ENCODE data around the gene OLFML2A. TPM values are rescaled to one million over a fixed set of nuclear protein-coding genes. Genes with fewer than 3 reads are reported as not detected.

The OLFML2A gene
- total RNA-seq, 1 experiment from 2014 or later, result not detected

GRCh38 chr9:124755061-124755460 lies 21.9 kb upstream of the OLFML2A start:
- no peaks in the 10 kb centered on the region for H3K27me3 ChIP-seq (ENCODE audit: low read length)

DNA sequence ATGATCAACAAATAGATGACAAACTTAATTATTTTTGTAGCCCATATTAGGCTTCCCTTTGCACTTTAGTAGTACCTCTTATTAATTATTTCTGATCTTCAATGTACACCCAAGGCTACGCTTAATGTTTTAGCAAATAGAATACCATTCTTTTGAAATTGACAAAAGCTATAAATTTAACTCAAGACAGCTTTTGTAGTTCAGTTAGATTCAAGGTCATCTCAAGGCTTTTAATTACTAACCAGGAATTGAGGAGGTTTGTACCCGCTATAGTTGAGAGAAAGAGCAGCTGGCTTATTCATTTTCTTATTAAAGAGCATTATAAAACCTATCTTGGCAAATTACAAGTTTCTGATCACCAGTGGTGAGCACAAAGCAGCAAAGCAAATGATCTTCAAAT lies 20.9 kb upstream of the OLFML2A start:
- no peaks in the 10 kb centered on the region for H3K36me3 ChIP-seq (ENCODE audit: insufficient read depth, low read length)
- H3K9me3 ChIP-seq (ENCODE audit: low read length), result no peaks in the 10 kb centered on the region
- H3K4me2 ChIP-seq (ENCODE audit: low read depth, low read length, poor library complexity, severe bottlenecking), result no peak overlapping the region
- no peak overlapping the region for H3K4me3 ChIP-seq (ENCODE audit: low read length)
- no peaks in the 10 kb centered on the region for H3K9me2 ChIP-seq (replicated peaks; ENCODE audit: insufficient read depth, low read length)
- no peak overlapping the region for H2AFZ ChIP-seq (ENCODE audit: low read length)
- no peaks in the 10 kb centered on the region for H3K27me3 ChIP-seq (ENCODE audit: low read length)
- H3K27ac ChIP-seq (ENCODE audit: low read length), result no peak overlapping the region
- DNase-seq, result no peak
- no peak overlapping the region for H3K9ac ChIP-seq (ENCODE audit: low read length)
- peaks cover 3% of the 10 kb centered on the region; the same call in 1 of the 2 replicates for H3K4me1 ChIP-seq (ENCODE audit: low read length)
- no peaks in the 10 kb centered on the region for H3K79me2 ChIP-seq (ENCODE audit: low read length)
- peaks cover 26% of the 10 kb centered on the region for H4K20me1 ChIP-seq (ENCODE audit: insufficient read depth, low read depth, low read length)

More at GRCh38 chr9:124755061-124755460, 21.9 kb upstream of the OLFML2A start:
- H2AFZ ChIP-seq (ENCODE audit: low read length), result no peak overlapping the region
- no peak overlapping the region for H3K4me3 ChIP-seq (ENCODE audit: low read length)
- H3K27ac ChIP-seq (ENCODE audit: low read length), result no peak overlapping the region
- no peaks in the 10 kb centered on the region for H3K36me3 ChIP-seq (ENCODE audit: insufficient read depth, low read length)
- no peak overlapping the region for H3K4me2 ChIP-seq (ENCODE audit: low read depth, low read length, poor library complexity, severe bottlenecking)
- H3K9me3 ChIP-seq (ENCODE audit: low read length), result no peaks in the 10 kb centered on the region
- H3K79me2 ChIP-seq (ENCODE audit: low read length), result no peaks in the 10 kb centered on the region
- peaks cover 23% of the 10 kb centered on the region for H4K20me1 ChIP-seq (ENCODE audit: insufficient read depth, low read depth, low read length)
- DNase-seq, result no peak
- H3K4me1 ChIP-seq (ENCODE audit: low read length), result peaks cover 3% of the 10 kb centered on the region; the same call in 1 of the 2 replicates
- H3K9me2 ChIP-seq (replicated peaks; ENCODE audit: insufficient read depth, low read length), result no peaks in the 10 kb centered on the region
- H3K9ac ChIP-seq (ENCODE audit: low read length), result no peak overlapping the region

DNA sequence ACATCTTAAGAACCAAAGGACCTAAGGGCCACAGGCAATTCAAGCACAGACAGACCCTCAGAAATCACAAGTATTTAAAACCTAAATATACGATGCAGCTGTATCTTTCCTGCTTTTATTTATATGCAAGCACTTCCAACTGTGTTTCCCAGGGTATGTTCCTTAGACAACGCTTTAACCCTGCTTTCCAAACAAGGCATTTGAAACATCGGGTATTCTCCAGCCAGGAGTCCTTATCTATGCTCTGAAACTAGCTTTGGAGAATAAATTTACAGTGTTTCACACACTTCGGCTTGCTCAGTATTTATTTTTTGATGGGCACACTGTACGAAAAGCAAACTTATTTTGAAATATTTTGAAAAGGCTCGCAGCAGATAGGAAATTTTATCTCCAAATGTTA lies 19.3 kb upstream of the OLFML2A start:
- Histone ChIP-seq H3K36me3 (ENCODE audit: insufficient read depth, low read length) (no peaks in the 10 kb centered on the region), H3K27ac (ENCODE audit: low read length) (no peak overlapping the region), H3K9me3 (ENCODE audit: low read length) (no peaks in the 10 kb centered on the region), H4K20me1 (ENCODE audit: insufficient read depth, low read depth, low read length) (peaks cover 31% of the 10 kb centered on the region), H3K4me2 (ENCODE audit: low read depth, low read length, poor library complexity, severe bottlenecking) (no peak overlapping the region), H3K27me3 (ENCODE audit: low read length) (no peaks in the 10 kb centered on the region), H3K79me2 (ENCODE audit: low read length) (no peaks in the 10 kb centered on the region), H3K4me1 (ENCODE audit: low read length) (peaks cover 3% of the 10 kb centered on the region; the same call in 1 of the 2 replicates), H3K4me3 (ENCODE audit: low read length) (no peak overlapping the region), H3K9ac (ENCODE audit: low read length) (no peak overlapping the region), H2AFZ (ENCODE audit: low read length) (no peak overlapping the region), H3K9me2 (replicated peaks; ENCODE audit: insufficient read depth, low read length) (no peaks in the 10 kb centered on the region)
- no peak for DNase-seq

GRCh38 chr9:124758061-124758460 lies 18.9 kb upstream of the OLFML2A start:
- Histone ChIP-seq H3K9me2 (replicated peaks; ENCODE audit: insufficient read depth, low read length) (no peaks in the 10 kb centered on the region), H3K27ac (ENCODE audit: low read length) (no peak overlapping the region), H3K9ac (ENCODE audit: low read length) (no peak overlapping the region), H3K79me2 (ENCODE audit: low read length) (no peaks in the 10 kb centered on the region), H2AFZ (ENCODE audit: low read length) (no peak overlapping the region), H3K4me2 (ENCODE audit: low read depth, low read length, poor library complexity, severe bottlenecking) (no peak overlapping the region), H3K27me3 (ENCODE audit: low read length) (no peaks in the 10 kb centered on the region), H3K9me3 (ENCODE audit: low read length) (no peaks in the 10 kb centered on the region), H3K4me1 (ENCODE audit: low read length) (peaks cover 3% of the 10 kb centered on the region; the same call in 1 of the 2 replicates), H4K20me1 (ENCODE audit: insufficient read depth, low read depth, low read length) (peaks cover 35% of the 10 kb centered on the region), H3K4me3 (ENCODE audit: low read length) (no peak overlapping the region), H3K36me3 (ENCODE audit: insufficient read depth, low read length) (no peaks in the 10 kb centered on the region)
- DNase-seq, result no peak

GRCh38 chr9:124758691-124759090 lies 18.2 kb upstream of the OLFML2A start:
- Histone ChIP-seq H3K9me3 (ENCODE audit: low read length) (no peaks in the 10 kb centered on the region), H3K9ac (ENCODE audit: low read length) (no peak overlapping the region), H3K9me2 (replicated peaks; ENCODE audit: insufficient read depth, low read length) (no peaks in the 10 kb centered on the region), H4K20me1 (ENCODE audit: insufficient read depth, low read depth, low read length) (peaks cover 36% of the 10 kb centered on the region), H3K36me3 (ENCODE audit: insufficient read depth, low read length) (no peaks in the 10 kb centered on the region), H2AFZ (ENCODE audit: low read length) (no peak overlapping the region), H3K27ac (ENCODE audit: low read length) (no peak overlapping the region), H3K4me3 (ENCODE audit: low read length) (no peak overlapping the region), H3K4me2 (ENCODE audit: low read depth, low read length, poor library complexity, severe bottlenecking) (no peak overlapping the region), H3K4me1 (ENCODE audit: low read length) (peaks cover 3% of the 10 kb centered on the region; the same call in 1 of the 2 replicates), H3K79me2 (ENCODE audit: low read length) (no peaks in the 10 kb centered on the region), H3K27me3 (ENCODE audit: low read length) (no peaks in the 10 kb centered on the region)
- DNase-seq, result no peak

- H2AFZ ChIP-seq (ENCODE audit: low read length), result no peak overlapping the region
- H3K4me2 ChIP-seq (ENCODE audit: low read depth, low read length, poor library complexity, severe bottlenecking), result no peak overlapping the region
- H3K4me3 ChIP-seq (ENCODE audit: low read length), result no peak overlapping the region
- peaks cover 3% of the 10 kb centered on the region; the same call in 1 of the 2 replicates for H3K4me1 ChIP-seq (ENCODE audit: low read length)
- no peaks in the 10 kb centered on the region for H3K36me3 ChIP-seq (ENCODE audit: insufficient read depth, low read length)
- H3K27ac ChIP-seq (ENCODE audit: low read length), result no peak overlapping the region
- H3K9me2 ChIP-seq (replicated peaks; ENCODE audit: insufficient read depth, low read length), result no peaks in the 10 kb centered on the region
- H3K27me3 ChIP-seq (ENCODE audit: low read length), result no peaks in the 10 kb centered on the region
- H3K9me3 ChIP-seq (ENCODE audit: low read length), result no peaks in the 10 kb centered on the region
- DNase-seq, result no peak
- H3K79me2 ChIP-seq (ENCODE audit: low read length), result no peaks in the 10 kb centered on the region
- peaks cover 39% of the 10 kb centered on the region for H4K20me1 ChIP-seq (ENCODE audit: insufficient read depth, low read depth, low read length)
- no peak overlapping the region for H3K9ac ChIP-seq (ENCODE audit: low read length)
Observed at GRCh38 chr9:124759327-124759726, 17.6 kb upstream of the OLFML2A start.

- H2AFZ ChIP-seq (ENCODE audit: low read length), result no peak overlapping the region
- no peaks in the 10 kb centered on the region for H3K9me3 ChIP-seq (ENCODE audit: low read length)
- H3K27ac ChIP-seq (ENCODE audit: low read length), result no peak overlapping the region
- DNase-seq, result no peak
- H3K4me2 ChIP-seq (ENCODE audit: low read depth, low read length, poor library complexity, severe bottlenecking), result no peak overlapping the region
- H3K4me3 ChIP-seq (ENCODE audit: low read length), result no peak overlapping the region
- no peaks in the 10 kb centered on the region for H3K36me3 ChIP-seq (ENCODE audit: insufficient read depth, low read length)
- H4K20me1 ChIP-seq (ENCODE audit: insufficient read depth, low read depth, low read length), result peaks cover 44% of the 10 kb centered on the region; the same call in 1 of the 2 replicates
- H3K79me2 ChIP-seq (ENCODE audit: low read length), result no peaks in the 10 kb centered on the region
- peaks cover 13% of the 10 kb centered on the region for H3K4me1 ChIP-seq (ENCODE audit: low read length)
- no peak overlapping the region for H3K9ac ChIP-seq (ENCODE audit: low read length)
- H3K27me3 ChIP-seq (ENCODE audit: low read length), result no peaks in the 10 kb centered on the region
- no peaks in the 10 kb centered on the region for H3K9me2 ChIP-seq (replicated peaks; ENCODE audit: insufficient read depth, low read length)
Observed at GRCh38 chr9:124760719-124761118, 16.2 kb upstream of the OLFML2A start.

DNA sequence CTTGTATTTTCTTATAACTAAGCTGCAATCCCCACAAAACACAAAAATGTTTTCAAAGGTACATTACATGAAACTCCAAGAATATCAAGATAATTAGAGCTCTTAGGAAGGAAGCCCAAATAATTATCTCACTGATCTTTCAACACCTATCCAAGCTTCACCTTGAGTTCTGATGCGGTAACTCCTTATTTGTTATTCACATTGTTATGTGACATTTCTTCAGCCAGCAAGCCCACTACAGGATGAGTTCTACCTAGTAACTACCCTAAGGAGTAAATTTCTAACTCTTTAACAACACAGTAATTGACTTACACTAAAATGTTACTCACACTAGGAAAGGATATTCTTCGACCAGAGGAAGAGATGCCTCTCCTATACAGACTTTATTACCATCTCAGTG lies 15.7 kb upstream of the OLFML2A start:
- Histone ChIP-seq H3K79me2 (ENCODE audit: low read length) (no peaks in the 10 kb centered on the region), H3K9me3 (ENCODE audit: low read length) (no peaks in the 10 kb centered on the region), H3K4me1 (ENCODE audit: low read length) (peaks cover 14% of the 10 kb centered on the region), H3K9ac (ENCODE audit: low read length) (no peak overlapping the region), H4K20me1 (ENCODE audit: insufficient read depth, low read depth, low read length) (peaks cover 48% of the 10 kb centered on the region; the same call in 1 of the 2 replicates), H3K4me2 (ENCODE audit: low read depth, low read length, poor library complexity, severe bottlenecking) (no peak overlapping the region), H3K27ac (ENCODE audit: low read length) (no peak overlapping the region), H3K4me3 (ENCODE audit: low read length) (no peak overlapping the region), H2AFZ (ENCODE audit: low read length) (no peak overlapping the region), H3K9me2 (replicated peaks; ENCODE audit: insufficient read depth, low read length) (no peaks in the 10 kb centered on the region), H3K27me3 (ENCODE audit: low read length) (no peaks in the 10 kb centered on the region), H3K36me3 (ENCODE audit: insufficient read depth, low read length) (no peaks in the 10 kb centered on the region)
- DNase-seq, result peak; percentile 7
